B cell (primary cell): ENCODE data around the gene KPNA3. TPM values are rescaled to one million over a fixed set of nuclear protein-coding genes. Genes with fewer than 3 reads are reported as not detected.

Experiments
- ATAC-seq: fragments of 200-7000 bp; cut with Tn5 transposase; one replicate; pipeline ENCODE4 v1.10.0; 2021; ENCODE audit warnings: low read depth, mild to moderate bottlenecking, moderate number of reproducible peaks, moderate library complexity
- CTCF ChIA-PET: fragments of 350-600 bp; sonication (Branson Sonifier 250); formaldehyde crosslinking; loops from one replicate; lab custom pipeline; 2021; ENCODE audit warnings: antibody characterized with exemption, inconsistent platforms; lab: Charles Lee
- POLR2A ChIA-PET: fragments of 350-600 bp; sonication (Branson Sonifier 250); formaldehyde crosslinking; loops from one replicate; lab custom pipeline; 2021; ENCODE audit warnings: antibody characterized with exemption; lab: Charles Lee
- DNase-seq: peaks from one replicate; pipeline ENCODE4 v3.0.0; 2013
- H2AFZ ChIP-seq: 2 replicates; pipeline ENCODE4 v1.6.1; 2012; ENCODE audit warnings: mild to moderate bottlenecking, low read depth, low read length; ENCODE audit not compliant: insufficient read depth, poor library complexity, severe bottlenecking
- H3K27ac ChIP-seq, 2 donors: 1 replicate in 1 of 2; 2 replicates in 1 of 2; pipeline ENCODE4 v1.5.1; 2012 to 2013; ENCODE audit warnings: low read length in 2 of 2, mild to moderate bottlenecking in 2 of 2, moderate library complexity in 1 of 2
- H3K27me3 ChIP-seq, 4 experiments: fragments of 200-600 bp in 1 of 4; sonication (generic) in 1 of 4; replicated peaks in 1 of 4; 1 replicate in 2 of 4; 2 replicates in 2 of 4; pipeline versions ENCODE4 v1.6.1 to v1.7.0; 2013 to 2016; ENCODE audit warnings: low read length in 3 of 4, mild to moderate bottlenecking in 2 of 4, mixed read lengths in 1 of 4, moderate library complexity in 1 of 4; ENCODE audit not compliant: insufficient read depth in 4 of 4, control insufficient read depth in 3 of 4; ENCODE audit errors: control extremely low read depth in 1 of 4
- H3K36me3 ChIP-seq, 2 experiments: replicated peaks in 1 of 2; 1 replicate in 1 of 2; 2 replicates in 1 of 2; pipeline versions ENCODE4 v1.6.1 to v1.7.1; 2013; ENCODE audit warnings: low read length in 1 of 2; ENCODE audit not compliant: insufficient read depth in 2 of 2, control insufficient read depth in 1 of 2; ENCODE audit errors: control extremely low read depth in 1 of 2, extremely low read depth in 1 of 2
- H3K4me1 ChIP-seq, 2 donors: fragments of 200-600 bp in 1 of 2; sonication (generic) in 1 of 2; 1 replicate in 1 of 2; 2 replicates in 1 of 2; pipeline versions ENCODE4 v1.5.1 to v1.6.1; 2013 to 2017; ENCODE audit warnings: low read length in 2 of 2; ENCODE audit not compliant: control insufficient read depth in 2 of 2, insufficient read depth in 2 of 2
- H3K4me2 ChIP-seq: replicated peaks from 2 replicates; pipeline ENCODE3; 2012; ENCODE audit warnings: mild to moderate bottlenecking, low read depth, low read length; ENCODE audit not compliant: poor library complexity, severe bottlenecking
- H3K4me3 ChIP-seq, 5 experiments: fragments of 200-600 bp in 1 of 5; sonication (generic) in 1 of 5; 1 replicate in 3 of 5; 2 replicates in 2 of 5; pipeline versions ENCODE4 v1.5.1 to v1.7.0; 2011 to 2016; ENCODE audit warnings: low read length in 4 of 5, mild to moderate bottlenecking in 4 of 5, low read depth in 2 of 5, control low read depth in 1 of 5, moderate library complexity in 1 of 5; ENCODE audit not compliant: insufficient read depth in 1 of 5; ENCODE audit errors: control extremely low read depth in 1 of 5, extremely low read depth in 1 of 5
- H3K79me2 ChIP-seq: fragments of 200-600 bp; sonication (generic); one replicate; pipeline ENCODE4 v1.6.0; 2016; ENCODE audit warnings: low read length; ENCODE audit not compliant: control insufficient read depth, insufficient read depth
- H3K9ac ChIP-seq: fragments of 200-600 bp; sonication (generic); 2 replicates; pipeline ENCODE4 v1.6.1; 2017; ENCODE audit warnings: mild to moderate bottlenecking, low read length, moderate library complexity
- H3K9me3 ChIP-seq, 3 donors: one replicate each; pipeline versions ENCODE4 v1.6.1 to v1.7.1; 2013; ENCODE audit warnings: low read length in 2 of 3; ENCODE audit not compliant: control insufficient read depth in 2 of 3, insufficient read depth in 1 of 3; ENCODE audit errors: control extremely low read depth in 1 of 3
- H4K20me1 ChIP-seq: 2 replicates; pipeline ENCODE4 v1.6.0; 2012; ENCODE audit warnings: mild to moderate bottlenecking, low read length; ENCODE audit not compliant: insufficient read depth, control insufficient read depth, poor library complexity, severe bottlenecking
- H3K27ac Mint-ChIP-seq: one replicate; pipeline ENCODE4 v1.8.0; 2021; ENCODE audit warnings: mixed read lengths
- H3K27me3 Mint-ChIP-seq: one replicate; pipeline ENCODE4 v1.8.0; 2021; ENCODE audit warnings: mixed read lengths
- H3K4me1 Mint-ChIP-seq: one replicate; pipeline ENCODE4 v1.8.0; 2021; ENCODE audit warnings: mixed read lengths
- H3K4me3 Mint-ChIP-seq: one replicate; pipeline ENCODE4 v1.8.0; 2021; ENCODE audit warnings: mixed read lengths
- H3K9me3 Mint-ChIP-seq: one replicate; pipeline ENCODE4 v1.8.0; 2022; ENCODE audit warnings: mixed read lengths; ENCODE audit not compliant: insufficient read depth
- CTCF ChIP-seq: fragments of 200-600 bp; IDR thresholded peaks from one replicate; pipeline ENCODE4 v1.8.0; 2022; ENCODE audit warnings: antibody characterized with exemption, mild to moderate bottlenecking
- EZH2 ChIP-seq: IDR thresholded peaks from 2 replicates; pipeline ENCODE4 v1.6.1; 2012; ENCODE audit warnings: borderline replicate concordance, low read depth, mild to moderate bottlenecking, moderate library complexity, low read length; ENCODE audit not compliant: insufficient read depth, poor library complexity, severe bottlenecking
- WGBS: methylation state at CpG from one replicate; pipeline ENCODE4 v1.1.5; 2013; ENCODE audit warnings: missing lambda C conversion rate; ENCODE audit not compliant: insufficient coverage; 5-methylcytosine and 5-hydroxymethylcytosine counted together
- intact Hi-C: fragments of 100-400 bp; cut with micrococcal nuclease; formaldehyde crosslinking; loops from one replicate; pipeline ENCODE4 v1.10.0; 2022
- polyA plus RNA-seq: library from polyadenylated mRNA; depleted of rRNA; stranded (reverse); fragments of >200 nt; gene quantifications from 2 replicates; pipeline ENCODE4 v1.2.3, GENCODE V29; 2012
- total RNA-seq, 2 donors: library from RNA; stranded (reverse); fragments of 120-200 nt in 1 of 2; gene quantifications; 1 replicate in 1 of 2; 2 replicates in 1 of 2; pipeline versions ENCODE4 v1.2.3 to v1.2.4, GENCODE V29; 2013 to 2022

Gene KPNA3
- total and polyA plus RNA-seq, 2 donors (not counting 1 experiment from before 2014, with no cell fraction given): 7.8 to 19.7 TPM

- H3K27me3 ChIP-seq: peaks cover 0 to 10% (median 5%) of the 10 kb centered on the region in 4 experiments
- CTCF ChIA-PET: no interaction called here
- POLR2A ChIA-PET: no interaction called here
- H3K9me3 ChIP-seq: peaks cover 0 to 1% (median 0%) of the 10 kb centered on the region in 3 donors
- no peaks in the 10 kb centered on the region for H3K9me3 Mint-ChIP-seq
- no peaks in the 10 kb centered on the region for H3K36me3 ChIP-seq
- no CpG with 5 or more reads among the region's 4 CpGs for WGBS
- no peak overlapping the region for H3K4me3 ChIP-seq
- no peak overlapping the region for H3K4me2 ChIP-seq
- ATAC-seq: no peak
- no peak for DNase-seq
- H3K27ac ChIP-seq: no peak overlapping the region
- H3K4me1 ChIP-seq: no peaks in the 10 kb centered on the region
- no peaks in the 10 kb centered on the region for H3K79me2 ChIP-seq
- H3K9ac ChIP-seq: no peak overlapping the region
- H3K4me3 Mint-ChIP-seq: no peak overlapping the region
- no peaks in the 10 kb centered on the region for H4K20me1 ChIP-seq
- no peaks in the 10 kb centered on the region for H3K4me1 Mint-ChIP-seq
- intact Hi-C loops: no loop called here
- H3K27me3 Mint-ChIP-seq: peaks cover 20% of the 10 kb centered on the region
- no peak overlapping the region for H2AFZ ChIP-seq
- no peak overlapping the region for H3K27ac Mint-ChIP-seq
- no peak for TF ChIP-seq EZH2
- no peak for TF ChIP-seq CTCF
Measured at GRCh38 chr13:49811527-49811908, 19.0 kb upstream of the KPNA3 start.

GRCh38 chr13:49810567-49811526 is 18.4 kb upstream of the KPNA3 start:
- no peak for TF ChIP-seq CTCF
- H3K4me3 ChIP-seq: no peak overlapping the region
- Mint-ChIP-seq H3K27ac (no peak overlapping the region), H3K27me3 (peaks cover 24% of the 10 kb centered on the region), H3K4me3 (no peak overlapping the region), H3K4me1 (no peaks in the 10 kb centered on the region), H3K9me3 (no peaks in the 10 kb centered on the region)
- no peak for ATAC-seq
- no peaks in the 10 kb centered on the region for H4K20me1 ChIP-seq
- POLR2A ChIA-PET: no interaction called here
- H3K4me1 ChIP-seq: no peaks in the 10 kb centered on the region
- H3K4me2 ChIP-seq: no peak overlapping the region
- WGBS: 89% methylated on average over 5 of the region's 6 CpGs
- CTCF ChIA-PET: interaction anchor here (0.5 kb wide), 1 partner anchor 202 kb away, joined by 3 read pairs; no protein-coding TSS in a partner anchor
- H3K79me2 ChIP-seq: no peaks in the 10 kb centered on the region
- no peak overlapping the region for H3K9ac ChIP-seq
- DNase-seq: no peak
- no peaks in the 10 kb centered on the region for H3K36me3 ChIP-seq
- H2AFZ ChIP-seq: no peak overlapping the region
- intact Hi-C loops: no loop called here
- H3K27me3 ChIP-seq: peaks cover 0 to 10% (median 5%) of the 10 kb centered on the region in 4 experiments
- H3K27ac ChIP-seq: no peak overlapping the region
- H3K9me3 ChIP-seq: peaks cover 0 to 1% (median 0%) of the 10 kb centered on the region in 3 donors
